ENCODE data around the gene KIAA1217.
"Not testable (repeated sequence)": the region's sequence is repeated elsewhere in the genome, so short reads cannot be mapped to it uniquely, and the experiment has no call there.

KIAA1217 gene

GRCh38 chr10:24350070-24350921, 141.4 kb downstream of the KIAA1217 start:
- intact Hi-C loops (cut with DNase I), result no loop called here
- no peak for DNase-seq

- intact Hi-C loops (cut with DNase I), result not testable (repeated sequence)
Measured at GRCh38 chr10:24350922-24351225, 141.9 kb downstream of the KIAA1217 start.

GRCh38 chr10:24351961-24352360, 143.0 kb downstream of the KIAA1217 start:
- intact Hi-C loops (cut with DNase I), result no loop called here

More at GRCh38 chr10:24350922-24351225, 141.9 kb downstream of the KIAA1217 start:
- not testable (repeated sequence) for DNase-seq

GRCh38 chr10:24352399-24352798, 143.5 kb downstream of the KIAA1217 start:
- DNase-seq, result no peak
- intact Hi-C loops (cut with DNase I), result no loop called here

More at GRCh38 chr10:24351961-24352360, 143.0 kb downstream of the KIAA1217 start:
- no peak for DNase-seq

- intact Hi-C loops (cut with DNase I), result no loop called here
- DNase-seq, result no peak
Measured at GRCh38 chr10:24353319-24353718, 144.4 kb downstream of the KIAA1217 start.

GRCh38 chr10:24355056-24355688, 146.2 kb downstream of the KIAA1217 start:
- intact Hi-C loops (cut with DNase I), result no loop called here
- no peak for DNase-seq

GRCh38 chr10:24357344-24358004, 148.5 kb downstream of the KIAA1217 start:
- no peak for DNase-seq
- intact Hi-C loops (cut with DNase I), result no loop called here

GRCh38 chr10:24358022-24358421, 149.1 kb downstream of the KIAA1217 start:
- intact Hi-C loops (cut with DNase I), result no loop called here
- DNase-seq, result no peak

- peak in 41 of 42 donors; percentile 25 to 86 (median 70) for DNase-seq
- intact Hi-C loops (cut with DNase I), result no loop called here
Measured at GRCh38 chr10:24360282-24361127, 151.6 kb downstream of the KIAA1217 start.

- no peak for DNase-seq
- intact Hi-C loops (cut with DNase I), result no loop called here
Measured at GRCh38 chr10:24363070-24363469, 154.1 kb downstream of the KIAA1217 start.

GRCh38 chr10:24367688-24368087, 158.8 kb downstream of the KIAA1217 start:
- intact Hi-C loops (cut with DNase I), result no loop called here
- no peak for DNase-seq

- intact Hi-C loops (cut with DNase I), result no loop called here
- DNase-seq, result no peak
Measured at GRCh38 chr10:24370877-24371276, 161.9 kb downstream of the KIAA1217 start.

- intact Hi-C loops (cut with DNase I), result no loop called here
- DNase-seq, result no peak
Measured at GRCh38 chr10:24371396-24371795, 162.5 kb downstream of the KIAA1217 start.

- DNase-seq, result peak in 2 of 42 donors; percentile 15 to 27
- intact Hi-C loops (cut with DNase I), result no loop called here
Measured at GRCh38 chr10:24374134-24374915, 165.4 kb downstream of the KIAA1217 start.

GRCh38 chr10:24375510-24375909, 166.6 kb downstream of the KIAA1217 start:
- intact Hi-C loops (cut with DNase I), result no loop called here

GRCh38 chr10:24376731-24377130, 167.8 kb downstream of the KIAA1217 start:
- intact Hi-C loops (cut with DNase I), result no loop called here
- DNase-seq, result no peak

More at GRCh38 chr10:24375510-24375909, 166.6 kb downstream of the KIAA1217 start:
- no peak for DNase-seq

- intact Hi-C loops (cut with DNase I), result no loop called here
- DNase-seq, result no peak
Measured at GRCh38 chr10:24378126-24378920, 169.4 kb downstream of the KIAA1217 start.

Data from head of caudate nucleus (tissue), 42 donors.